Left ventricle myocardium inferior (tissue), 1 donor: Measurements from ENCODE around the gene CDH18. TPM values are rescaled to one million over a fixed set of nuclear protein-coding genes. Genes with fewer than 3 reads are reported as not detected.

ENCODE experiments used
- DNase-seq: peaks from one replicate; pipeline ENCODE4 v3.0.0-alpha.2; 2020
- H3K27ac ChIP-seq: fragments of 200-600 bp; replicated peaks from 2 replicates; pipeline ENCODE4 v1.8.0; 2021
- H3K27me3 ChIP-seq: fragments of 200-600 bp; 2 replicates; pipeline ENCODE4 v1.8.0; 2021; ENCODE audit warnings: low read depth
- H3K36me3 ChIP-seq: fragments of 200-600 bp; 2 replicates; pipeline ENCODE4 v1.8.0; 2021
- H3K4me1 ChIP-seq: fragments of 200-600 bp; 2 replicates; pipeline ENCODE4 v1.8.0; 2021
- H3K4me3 ChIP-seq: fragments of 200-600 bp; 2 replicates; pipeline ENCODE4 v1.8.0; 2021; ENCODE audit warnings: mild to moderate bottlenecking, moderate library complexity
- H3K9me3 ChIP-seq: fragments of 200-600 bp; replicated peaks from 2 replicates; pipeline ENCODE4 v1.8.0; 2021
- CTCF ChIP-seq: fragments of 200-600 bp; IDR thresholded peaks from 2 replicates; pipeline ENCODE4 v1.8.0; 2021; ENCODE audit warnings: antibody characterized with exemption, mild to moderate bottlenecking, borderline replicate concordance
- intact Hi-C: fragments of 100-400 bp; cut with micrococcal nuclease; formaldehyde crosslinking; loops from one replicate; pipeline ENCODE4 v1.11.0; 2022
- total RNA-seq: library from RNA; stranded (reverse); fragmentation: NEBNext Ultra II Directional; extraction: Animal tissue kit (Norgen Biotek cat#: 25700); gene quantifications from one replicate; pipeline ENCODE4 v1.2.1, GENCODE V29; 2021
- donor health status: DM: no; HTN: yes; CAD: no; lungs with severe emphysema.

CDH18 gene
- total RNA-seq, 1 donor from 2014 or later, result not detected

- Histone ChIP-seq H3K27ac (no peak overlapping the region), H3K4me3 (no peak overlapping the region), H3K4me1 (no peaks in the 10 kb centered on the region), H3K36me3 (no peaks in the 10 kb centered on the region), H3K27me3 (no peaks in the 10 kb centered on the region), H3K9me3 (no peaks in the 10 kb centered on the region)
- DNase-seq, result no peak
- intact Hi-C loops, result no loop called here
- no peak for TF ChIP-seq CTCF
Observed at GRCh38 chr5:19904766-19905165, 83.2 kb downstream of the CDH18 start.

GRCh38 chr5:19903611-19904010 lies 84.4 kb downstream of the CDH18 start:
- H3K4me1 ChIP-seq, result no peaks in the 10 kb centered on the region
- H3K36me3 ChIP-seq, result no peaks in the 10 kb centered on the region
- H3K27ac ChIP-seq, result no peak overlapping the region
- TF ChIP-seq CTCF, result no peak
- H3K27me3 ChIP-seq, result no peaks in the 10 kb centered on the region
- intact Hi-C loops, result no loop called here
- no peak for DNase-seq
- no peaks in the 10 kb centered on the region for H3K9me3 ChIP-seq
- H3K4me3 ChIP-seq, result no peak overlapping the region

GRCh38 chr5:19902316-19902934 lies 85.6 kb downstream of the CDH18 start:
- H3K36me3 ChIP-seq, result no peaks in the 10 kb centered on the region
- TF ChIP-seq CTCF, result no peak

GRCh38 chr5:19900269-19900668 lies 87.7 kb downstream of the CDH18 start:
- no peaks in the 10 kb centered on the region for H3K36me3 ChIP-seq
- H3K4me3 ChIP-seq, result no peak overlapping the region
- H3K27ac ChIP-seq, result no peak overlapping the region
- H3K27me3 ChIP-seq, result no peaks in the 10 kb centered on the region
- no peaks in the 10 kb centered on the region for H3K4me1 ChIP-seq
- no peaks in the 10 kb centered on the region for H3K9me3 ChIP-seq
- DNase-seq, result no peak
- intact Hi-C loops, result no loop called here
- no peak for TF ChIP-seq CTCF

More at GRCh38 chr5:19902316-19902934, 85.6 kb downstream of the CDH18 start:
- Histone ChIP-seq H3K4me3 (no peak overlapping the region), H3K27me3 (no peaks in the 10 kb centered on the region), H3K4me1 (no peaks in the 10 kb centered on the region), H3K27ac (no peak overlapping the region), H3K9me3 (no peaks in the 10 kb centered on the region)
- DNase-seq, result no peak
- intact Hi-C loops, result no loop called here

GRCh38 chr5:19891658-19892057 lies 96.3 kb downstream of the CDH18 start:
- Histone ChIP-seq H3K27me3 (no peaks in the 10 kb centered on the region), H3K36me3 (no peaks in the 10 kb centered on the region), H3K4me3 (no peak overlapping the region), H3K9me3 (no peaks in the 10 kb centered on the region), H3K27ac (no peak overlapping the region), H3K4me1 (no peaks in the 10 kb centered on the region)
- TF ChIP-seq CTCF, result no peak
- intact Hi-C loops, result no loop called here
- no peak for DNase-seq
